CD4-positive, alpha-beta T cell treated with Interferon alpha-2 for 1 hour (primary cell): ENCODE data around the gene GRK6.

Experiments used
- DNase-seq, 2 donors: peaks; one replicate each; pipeline ENCODE4 v3.0.0-alpha.2; 2020 to 2022

Gene GRK6

DNA sequence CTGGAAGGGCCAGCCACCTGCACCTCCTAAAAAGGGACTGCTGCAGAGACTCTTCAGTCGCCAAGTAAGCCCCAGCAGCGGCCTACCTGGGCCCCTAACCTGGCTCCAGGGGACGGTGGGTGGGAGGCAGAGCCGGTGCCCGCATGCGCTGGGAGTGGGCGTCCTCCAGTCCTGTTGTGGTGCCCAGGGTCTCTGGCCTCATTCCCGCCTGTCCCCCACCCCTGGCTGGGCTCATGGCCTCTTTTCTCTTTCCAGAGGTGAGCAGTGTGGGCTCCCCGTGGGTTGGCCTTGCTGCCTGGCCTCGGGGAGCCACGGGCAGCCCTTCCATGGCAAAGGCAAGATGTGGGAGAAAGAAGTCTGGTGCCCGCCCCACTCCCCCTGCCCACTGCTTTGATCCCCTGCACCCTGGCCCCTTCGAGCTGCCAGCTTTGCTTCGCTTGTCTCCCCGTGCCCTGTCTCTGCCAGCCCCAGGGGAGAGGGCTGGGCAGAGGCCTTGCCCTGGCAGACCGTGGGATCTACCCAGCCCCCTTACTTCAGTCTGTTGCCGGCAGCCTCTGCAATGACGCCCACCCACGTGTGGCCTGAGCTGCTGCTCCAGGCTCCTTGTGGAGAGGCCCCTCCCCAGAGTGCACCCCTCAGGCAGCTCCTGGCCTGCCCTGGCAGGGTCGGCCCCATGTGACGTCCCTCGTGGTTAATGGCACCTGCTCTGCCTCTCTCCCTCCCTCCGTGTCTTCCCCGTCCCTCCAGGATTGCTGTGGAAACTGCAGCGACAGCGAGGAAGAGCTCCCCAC, 14.7 kb downstream of the GRK6 start:
- no peak for DNase-seq

DNA sequence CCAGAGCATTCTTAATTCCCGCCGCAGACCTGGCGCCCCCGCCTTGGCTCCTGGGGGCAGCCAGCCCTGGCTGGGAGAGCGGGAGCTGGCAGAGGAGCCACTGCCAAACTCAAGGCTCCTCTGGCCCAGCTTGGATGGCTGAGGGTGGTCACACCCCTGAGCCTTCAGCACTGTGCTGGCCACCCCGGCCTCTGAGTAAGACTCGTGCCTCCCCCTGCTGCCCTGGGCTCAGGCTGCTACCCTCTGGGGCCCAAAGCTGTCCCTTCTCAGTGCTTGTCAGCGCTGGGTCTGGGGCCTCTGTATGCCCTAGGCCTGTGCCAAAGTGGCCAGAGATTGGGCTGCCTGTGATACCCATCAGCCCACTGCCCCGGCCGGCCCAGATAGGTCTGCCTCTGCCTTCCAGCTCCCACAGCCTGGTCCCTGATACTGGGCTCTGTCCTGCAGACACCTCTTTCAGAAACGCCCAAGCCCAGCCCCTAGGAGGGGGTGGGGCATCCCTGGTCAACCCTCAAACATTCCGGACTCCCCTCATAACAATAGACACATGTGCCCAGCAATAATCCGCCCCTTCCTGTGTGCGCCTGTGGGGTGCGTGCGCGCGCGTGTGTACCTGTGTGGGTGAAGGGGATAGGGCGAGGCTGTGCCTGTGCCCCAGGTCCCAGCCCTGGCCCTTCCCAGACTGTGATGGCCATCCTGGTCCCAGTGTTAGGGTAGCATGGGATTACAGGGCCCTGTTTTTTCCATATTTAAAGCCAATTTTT, 15.8 kb downstream of the GRK6 start:
- no peak for DNase-seq

- DNase-seq = no peak
Observed at GRCh38 chr5:177443144-177443983, 16.9 kb downstream of the GRK6 start.

DNA sequence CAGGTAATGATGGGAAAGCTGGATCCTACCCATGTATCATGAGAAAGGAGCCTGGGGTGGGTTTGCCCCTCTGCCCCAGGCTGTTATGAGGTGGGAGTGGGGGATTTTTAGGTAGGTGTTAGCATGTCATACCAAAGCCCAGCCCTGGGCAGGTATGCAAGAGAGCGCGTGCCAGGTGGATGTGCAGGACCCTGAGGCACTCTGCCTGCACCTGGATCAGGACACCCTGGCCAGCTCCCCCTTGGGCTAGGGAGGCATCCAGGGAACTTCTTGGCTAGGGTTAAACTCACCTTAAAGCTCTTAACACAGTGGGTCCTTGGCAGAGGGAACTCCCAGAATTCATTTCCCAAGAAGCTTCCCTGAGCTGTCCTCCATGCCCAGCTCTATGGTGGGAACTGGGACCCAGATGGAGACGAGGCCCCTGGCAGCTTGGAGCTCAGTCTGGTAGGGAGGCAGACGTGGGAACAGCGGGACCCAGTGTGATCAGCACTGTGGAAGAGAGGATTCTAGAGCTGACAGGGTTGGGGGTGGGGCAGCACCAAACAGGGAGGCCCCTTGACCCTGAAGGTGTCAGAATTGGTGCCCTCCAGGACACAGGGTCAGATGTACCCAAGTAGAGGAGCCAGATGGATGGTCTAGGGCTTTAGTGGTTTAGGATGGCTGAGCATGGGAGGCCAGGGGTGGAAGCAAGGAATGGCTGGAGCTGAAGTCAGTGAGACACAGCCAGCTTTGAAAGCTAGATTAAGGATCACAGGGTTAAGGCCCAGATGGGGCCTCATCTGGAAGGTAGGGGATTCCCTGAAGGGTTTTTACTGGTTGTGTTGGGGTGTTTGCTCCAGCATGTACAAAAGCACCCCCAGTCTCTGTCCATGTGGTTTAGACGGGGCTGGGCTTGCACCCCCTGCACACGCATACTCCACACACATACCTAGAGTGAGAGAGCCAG, 17.9 kb downstream of the GRK6 start:
- peak in 1 of 2 donors; percentile 59 for DNase-seq

DNA sequence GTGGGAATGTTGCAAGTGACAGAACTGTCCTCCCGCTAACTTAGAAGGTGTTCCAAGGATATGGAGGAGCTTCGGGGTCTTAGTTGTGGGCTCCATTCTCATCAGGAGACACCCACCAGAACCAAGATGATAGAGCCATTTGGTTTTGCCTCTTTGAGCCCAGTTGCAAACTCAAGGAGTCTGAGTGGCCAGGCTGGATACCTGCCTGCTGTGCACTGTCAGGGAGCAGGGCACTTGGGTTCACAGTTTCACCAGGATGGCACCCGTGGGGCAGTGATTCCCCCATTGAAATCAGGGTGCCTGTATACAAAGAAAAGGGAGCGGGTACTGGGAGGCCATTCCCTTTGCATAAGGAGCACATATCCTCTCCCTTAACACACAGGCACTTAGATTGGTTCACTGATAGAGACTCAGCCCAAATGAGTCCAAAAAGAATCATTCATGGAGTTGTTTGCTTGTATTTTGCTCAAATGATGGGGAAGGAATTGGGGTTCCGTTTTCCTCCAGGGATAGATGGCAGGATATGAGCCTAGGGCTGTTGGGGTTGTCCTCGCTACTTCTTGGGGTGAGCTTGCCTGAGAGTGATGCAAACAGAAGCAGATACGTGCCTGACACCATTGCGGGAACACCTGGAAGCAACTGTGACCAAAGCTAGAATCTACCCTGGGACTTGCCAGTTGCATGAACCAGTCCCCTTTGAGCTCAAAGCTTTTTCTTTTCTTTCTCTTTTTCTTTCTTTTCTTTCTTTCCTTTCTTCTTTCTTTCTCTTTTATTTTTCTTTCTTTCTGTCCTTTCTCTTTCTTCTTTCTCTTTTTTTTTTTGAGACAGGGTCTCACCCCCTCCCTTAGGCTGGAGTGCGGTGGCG, 18.8 kb downstream of the GRK6 start:
- DNase-seq = peak in 1 of 2 donors; percentile 61

DNA sequence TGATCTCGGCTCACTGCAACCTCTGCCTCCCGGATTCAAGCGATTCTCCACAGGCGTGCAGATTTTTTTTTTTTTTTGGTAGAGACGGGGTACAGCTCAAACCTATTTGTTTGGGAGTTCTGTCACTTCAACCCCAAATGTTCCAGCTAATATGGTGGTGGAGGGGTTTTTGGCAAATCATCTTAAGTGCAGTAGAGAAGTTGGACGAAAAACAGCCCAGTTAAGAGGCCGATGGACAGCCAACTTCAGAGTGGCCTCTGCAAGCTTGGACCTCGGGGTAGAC, 19.4 kb downstream of the GRK6 start:
- DNase-seq = no peak

GRCh38 chr5:177446200-177447065, 20.0 kb downstream of the GRK6 start, which contains the start of gene PRR7:
PRR7 (plus strand) TSS chr5:177446814; CDS start chr5:177455068, 8,254 bp downstream.
- peak; percentile 70 to 84 for DNase-seq

GRCh38 chr5:177447066-177447610, 20.7 kb downstream of the GRK6 start:
- peak; percentile 78 to 87 for DNase-seq

GRCh38 chr5:177447611-177448243, 21.3 kb downstream of the GRK6 start:
- peak in 1 of 2 donors; percentile 31 for DNase-seq

GRCh38 chr5:177448244-177448950, 21.9 kb downstream of the GRK6 start:
- no peak for DNase-seq

- DNase-seq = no peak
Observed at GRCh38 chr5:177449140-177450061, 22.9 kb downstream of the GRK6 start.

DNA sequence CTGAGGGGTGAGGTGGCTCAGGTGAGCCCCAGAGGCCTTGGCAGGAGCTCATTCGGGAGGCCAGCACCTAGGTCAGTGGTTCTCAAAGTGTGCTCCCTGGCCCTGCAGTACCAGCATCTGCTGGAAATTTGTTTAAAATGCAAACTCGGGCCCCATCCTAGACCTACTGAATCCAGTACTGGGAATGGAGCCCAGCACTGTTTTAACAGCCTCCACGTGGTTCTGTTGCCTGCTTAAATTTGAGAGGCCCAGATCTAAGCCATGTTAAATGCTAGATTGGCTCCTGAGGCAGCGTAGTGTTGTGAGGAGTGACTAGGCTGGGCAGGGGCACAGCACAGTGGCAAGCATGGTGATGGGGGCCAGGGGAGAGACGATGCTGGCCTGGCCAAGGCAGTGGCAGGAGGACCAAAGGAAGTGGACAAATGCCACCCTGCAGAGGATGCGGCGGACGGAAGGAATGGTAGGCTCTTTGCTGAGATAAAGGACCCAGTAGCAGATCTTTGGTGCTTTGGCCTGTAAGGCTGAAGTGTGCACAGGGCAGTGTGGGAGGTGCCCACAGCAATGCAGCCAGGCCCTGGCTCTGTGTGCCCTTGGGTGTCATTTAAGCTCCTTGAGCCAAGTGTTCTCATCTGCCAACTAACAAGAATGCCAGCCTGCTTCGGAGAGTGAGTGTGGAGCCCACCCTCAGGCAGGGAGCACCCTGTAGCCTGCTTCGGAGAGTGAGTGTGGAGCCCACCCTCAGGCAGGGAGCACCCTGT, 24.4 kb downstream of the GRK6 start:
- DNase-seq = no peak

GRCh38 chr5:177452688-177453638, 26.5 kb downstream of the GRK6 start:
- DNase-seq = no peak

- peak in 1 of 2 donors; percentile 50 for DNase-seq
Observed at GRCh38 chr5:177453852-177454396, 27.4 kb downstream of the GRK6 start.

DNA sequence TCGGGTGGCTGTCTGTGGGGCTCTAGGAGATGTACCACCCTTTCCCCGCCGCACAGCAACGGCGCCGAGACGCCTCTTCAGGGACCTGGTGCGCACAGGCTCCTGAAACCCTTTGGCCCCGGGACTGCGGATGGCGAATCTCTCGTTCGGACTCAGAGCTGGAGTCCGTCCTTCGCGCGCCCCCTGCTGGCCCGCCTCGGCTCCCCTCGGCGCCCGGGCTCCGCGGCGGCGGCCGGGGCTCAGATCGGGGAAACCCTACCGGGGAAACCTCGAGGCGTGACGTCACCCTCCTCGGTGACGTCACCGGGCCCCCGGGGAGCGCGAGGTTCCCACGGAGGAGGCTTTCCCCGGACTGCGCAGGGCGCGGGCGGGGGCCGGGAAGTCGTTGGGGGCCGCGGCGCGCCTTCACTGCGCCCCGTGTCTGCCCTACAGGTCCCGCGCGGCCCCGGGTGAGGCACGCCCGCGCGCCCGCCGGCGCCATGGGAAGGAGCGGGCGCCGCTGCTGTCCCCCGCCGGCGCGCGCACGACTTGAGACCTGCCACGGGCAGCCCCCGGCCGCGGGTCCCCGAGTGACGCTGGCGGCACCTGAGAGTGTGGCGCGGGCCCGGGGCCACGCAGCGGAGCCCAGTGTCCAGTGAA, 28.0 kb downstream of the GRK6 start:
- DNase-seq = peak; percentile 94 to 97
